T47D (cell line): ENCODE results near the gene SPINK5.
"Not testable (repeated sequence)": the region's sequence is repeated elsewhere in the genome, so short reads cannot be mapped to it uniquely, and the experiment has no call there.

Source experiments
- DNase-seq, 2 experiments: peaks; one replicate each; pipeline versions ENCODE4 v3.0.0 to v3.0.0-alpha.2; 2011 to 2012; ENCODE audit warnings: low read depth in 1 of 2, low spot score in 1 of 2
- JUND ChIP-seq: IDR thresholded peaks from 2 replicates; pipeline ENCODE4 v1.6.1; 2012; ENCODE audit warnings: low read depth
- in situ Hi-C: cut with HindIII; loops from 2 replicates; pipeline ENCODE4 v1.10.0; 2016; ENCODE audit warnings: low sequenced_read_pairs, low pct_unique_long_range_greater_than_20kb

SPINK5 gene, protein sequence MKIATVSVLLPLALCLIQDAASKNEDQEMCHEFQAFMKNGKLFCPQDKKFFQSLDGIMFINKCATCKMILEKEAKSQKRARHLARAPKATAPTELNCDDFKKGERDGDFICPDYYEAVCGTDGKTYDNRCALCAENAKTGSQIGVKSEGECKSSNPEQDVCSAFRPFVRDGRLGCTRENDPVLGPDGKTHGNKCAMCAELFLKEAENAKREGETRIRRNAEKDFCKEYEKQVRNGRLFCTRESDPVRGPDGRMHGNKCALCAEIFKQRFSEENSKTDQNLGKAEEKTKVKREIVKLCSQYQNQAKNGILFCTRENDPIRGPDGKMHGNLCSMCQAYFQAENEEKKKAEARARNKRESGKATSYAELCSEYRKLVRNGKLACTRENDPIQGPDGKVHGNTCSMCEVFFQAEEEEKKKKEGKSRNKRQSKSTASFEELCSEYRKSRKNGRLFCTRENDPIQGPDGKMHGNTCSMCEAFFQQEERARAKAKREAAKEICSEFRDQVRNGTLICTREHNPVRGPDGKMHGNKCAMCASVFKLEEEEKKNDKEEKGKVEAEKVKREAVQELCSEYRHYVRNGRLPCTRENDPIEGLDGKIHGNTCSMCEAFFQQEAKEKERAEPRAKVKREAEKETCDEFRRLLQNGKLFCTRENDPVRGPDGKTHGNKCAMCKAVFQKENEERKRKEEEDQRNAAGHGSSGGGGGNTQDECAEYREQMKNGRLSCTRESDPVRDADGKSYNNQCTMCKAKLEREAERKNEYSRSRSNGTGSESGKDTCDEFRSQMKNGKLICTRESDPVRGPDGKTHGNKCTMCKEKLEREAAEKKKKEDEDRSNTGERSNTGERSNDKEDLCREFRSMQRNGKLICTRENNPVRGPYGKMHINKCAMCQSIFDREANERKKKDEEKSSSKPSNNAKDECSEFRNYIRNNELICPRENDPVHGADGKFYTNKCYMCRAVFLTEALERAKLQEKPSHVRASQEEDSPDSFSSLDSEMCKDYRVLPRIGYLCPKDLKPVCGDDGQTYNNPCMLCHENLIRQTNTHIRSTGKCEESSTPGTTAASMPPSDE

DNA sequence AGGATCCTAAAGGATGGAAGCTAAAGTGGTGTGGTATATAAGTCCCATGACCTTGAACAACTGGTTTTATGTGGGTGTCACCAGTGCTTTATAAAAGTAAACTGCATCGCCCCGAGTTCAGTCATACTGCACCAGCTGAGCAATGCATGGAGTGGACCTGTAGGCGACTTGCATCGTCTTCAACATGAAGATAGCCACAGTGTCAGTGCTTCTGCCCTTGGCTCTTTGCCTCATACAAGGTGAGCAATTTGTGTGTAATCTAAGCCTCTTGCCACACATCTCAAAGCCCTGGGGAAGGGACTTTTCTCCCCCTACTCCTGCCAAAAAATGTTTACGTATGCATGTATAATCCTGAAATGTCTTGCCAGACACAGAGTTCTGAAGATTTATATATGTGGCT lies at the start of gene SPINK5:
Gene SPINK5, plus strand, starts transcription at position 120 of the 400 bp plus-strand sequence. Its CDS starts 65 bp downstream, at position 185.
- DNase-seq: no peak
- in situ Hi-C loops: no loop called here
- TF ChIP-seq JUND: no peak

DNA sequence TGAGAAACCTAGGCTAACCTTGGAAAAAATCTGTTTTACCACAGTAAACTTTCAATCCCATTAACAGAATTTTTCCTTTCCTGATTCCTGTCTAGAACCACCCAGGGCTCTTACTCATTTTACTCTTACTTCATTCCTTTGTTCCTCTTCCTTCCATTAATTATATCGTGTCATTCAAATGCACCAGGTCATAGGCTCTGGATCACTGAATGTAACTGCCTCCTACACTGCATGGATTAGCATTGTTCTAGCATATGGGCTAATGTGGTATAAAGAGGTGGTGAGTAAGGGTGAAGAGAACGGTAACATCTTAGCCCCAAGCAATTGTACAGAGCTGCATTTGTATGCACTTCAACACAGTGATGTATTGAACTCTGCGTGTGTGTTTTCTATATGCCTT lies 49.5 kb upstream of the SPINK5 start:
- in situ Hi-C loops: no loop called here
- no peak for DNase-seq
- TF ChIP-seq JUND: no peak

DNA sequence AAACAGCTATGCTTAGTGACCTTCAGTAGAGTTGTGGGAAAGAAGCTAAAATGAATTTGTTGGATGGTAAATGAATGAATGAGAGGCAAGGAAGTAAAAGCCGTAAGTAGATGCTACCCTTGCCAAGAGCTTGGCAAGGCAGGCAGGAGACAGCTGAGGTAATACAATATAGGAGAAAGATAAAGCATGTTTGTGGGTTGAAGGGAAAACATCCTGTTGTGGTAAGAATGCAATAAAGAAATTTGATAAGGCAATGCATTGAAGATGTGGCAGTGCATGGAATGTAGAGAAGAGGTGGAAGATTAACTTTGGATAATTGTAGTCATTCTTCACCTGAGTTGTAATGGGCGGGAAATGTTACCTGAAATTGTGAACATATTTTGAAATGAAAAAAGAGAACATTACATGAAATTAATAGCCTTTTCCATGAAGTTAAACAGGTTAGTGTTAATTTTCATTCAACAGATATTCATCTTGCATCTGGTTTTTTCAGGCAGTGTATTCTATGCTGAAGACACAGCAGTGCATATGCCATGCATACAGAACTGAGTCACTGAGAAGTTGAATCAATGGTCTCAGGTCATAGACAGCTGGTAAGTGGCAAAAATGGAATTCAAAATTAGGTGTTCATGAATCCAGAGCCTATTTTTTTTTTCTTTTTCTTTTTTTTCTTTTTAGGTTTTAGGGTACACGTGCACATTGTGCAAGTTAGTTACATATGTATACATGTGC lies 43.4 kb upstream of the SPINK5 start:
- TF ChIP-seq JUND: no peak
- no peak for DNase-seq
- in situ Hi-C loops: no loop called here

DNA sequence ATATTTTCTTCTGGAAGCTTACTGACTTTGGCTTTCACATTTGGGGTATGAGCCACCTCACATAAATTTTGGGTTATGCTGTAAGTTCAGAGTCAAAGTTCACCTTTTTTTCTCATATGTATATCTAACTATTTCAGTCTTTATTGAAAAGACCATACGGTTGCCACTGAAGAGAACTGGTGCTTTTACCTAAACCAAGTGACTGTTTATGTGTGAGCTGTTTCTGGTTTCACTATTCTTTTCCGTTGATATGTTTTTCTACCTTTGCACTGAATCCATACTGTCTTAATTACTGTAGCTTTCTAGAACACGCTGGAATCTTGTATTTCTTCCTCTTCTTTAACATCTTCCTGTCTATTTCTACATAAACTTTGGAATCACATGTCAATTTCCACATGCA lies 36.3 kb upstream of the SPINK5 start:
- TF ChIP-seq JUND: no peak
- in situ Hi-C loops: no loop called here
- no peak for DNase-seq

DNA sequence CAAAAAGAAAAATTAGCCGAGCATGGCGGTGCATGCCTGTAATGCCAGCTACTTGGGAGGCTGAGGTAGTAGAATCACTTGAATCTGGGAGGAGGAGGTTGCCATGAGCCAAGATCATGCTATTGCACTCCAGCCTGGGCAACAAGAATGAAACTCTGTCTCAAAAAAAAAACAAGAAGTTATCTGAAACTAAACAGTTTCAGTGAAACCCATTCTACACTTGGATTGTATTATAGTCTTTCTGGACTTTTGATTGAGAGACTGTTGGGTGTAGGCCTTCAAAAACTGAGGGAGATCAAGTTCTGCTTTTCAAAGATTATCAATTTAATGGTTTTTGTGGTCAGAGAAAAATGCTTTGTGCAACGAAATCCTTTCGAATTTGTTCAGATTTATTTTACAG lies 34.6 kb upstream of the SPINK5 start:
- TF ChIP-seq JUND: no peak
- in situ Hi-C loops: no loop called here
- DNase-seq: no peak

DNA sequence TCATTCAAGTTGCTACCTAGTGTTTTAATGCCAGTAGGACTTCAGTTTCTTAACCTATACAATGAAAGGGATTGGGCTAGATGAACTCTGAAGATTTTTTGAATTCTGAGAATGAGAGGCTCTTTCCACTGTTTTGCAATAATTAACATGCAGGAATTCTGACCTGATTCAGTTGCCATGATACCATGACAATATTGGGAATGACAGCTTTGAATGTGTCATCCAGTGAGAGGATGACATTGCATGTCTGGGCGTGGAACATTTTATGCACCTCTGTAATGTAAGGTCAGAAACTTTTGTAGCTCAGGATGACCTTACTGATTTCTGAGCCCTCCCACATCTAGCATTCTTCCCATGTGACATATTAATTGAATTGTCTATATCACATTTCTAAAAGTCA lies 30.6 kb upstream of the SPINK5 start:
- peak in 1 of 2 experiments; percentile 17 for DNase-seq
- TF ChIP-seq JUND: no peak
- in situ Hi-C loops: no loop called here

DNA sequence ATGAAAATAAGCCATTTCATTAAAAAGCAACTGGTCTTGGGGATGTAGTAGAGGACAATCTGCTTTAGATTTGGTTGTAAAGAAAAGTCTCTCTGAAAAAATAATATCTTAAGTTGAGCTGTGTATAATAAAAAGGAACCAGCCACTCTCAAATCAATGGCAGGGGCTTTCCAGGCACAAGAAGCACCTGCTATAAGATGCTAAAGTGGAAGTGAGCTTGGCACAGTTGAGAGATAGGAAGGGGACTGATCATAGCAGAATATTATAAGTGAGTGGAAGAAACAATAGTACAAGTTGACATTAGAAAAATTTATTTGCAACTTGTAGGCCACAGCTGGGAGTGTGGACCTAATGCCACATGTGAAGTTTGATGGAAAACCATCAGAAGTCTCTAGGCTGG lies 28.1 kb upstream of the SPINK5 start:
- in situ Hi-C loops: no loop called here
- no peak for DNase-seq
- no peak for TF ChIP-seq JUND

DNA sequence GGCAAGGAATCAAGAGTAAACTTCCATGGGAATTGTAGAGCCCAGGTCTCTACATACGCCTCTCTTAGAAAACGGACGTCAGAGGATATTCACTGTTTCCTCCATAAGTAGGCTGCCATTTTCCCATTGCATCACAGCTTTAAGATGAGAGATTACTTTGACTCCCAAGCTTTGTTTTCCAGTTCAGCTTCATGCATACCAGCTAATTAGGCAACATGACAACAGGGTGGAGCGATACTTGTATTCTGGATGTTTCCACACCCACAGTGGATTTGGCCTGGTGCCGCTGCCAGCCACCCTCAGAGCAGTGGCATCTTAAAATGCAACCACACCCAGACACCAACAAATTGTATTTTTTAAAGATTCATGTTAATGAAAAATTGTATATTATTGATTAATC lies 20.9 kb upstream of the SPINK5 start:
- in situ Hi-C loops: no loop called here
- no peak for DNase-seq
- TF ChIP-seq JUND: no peak

DNA sequence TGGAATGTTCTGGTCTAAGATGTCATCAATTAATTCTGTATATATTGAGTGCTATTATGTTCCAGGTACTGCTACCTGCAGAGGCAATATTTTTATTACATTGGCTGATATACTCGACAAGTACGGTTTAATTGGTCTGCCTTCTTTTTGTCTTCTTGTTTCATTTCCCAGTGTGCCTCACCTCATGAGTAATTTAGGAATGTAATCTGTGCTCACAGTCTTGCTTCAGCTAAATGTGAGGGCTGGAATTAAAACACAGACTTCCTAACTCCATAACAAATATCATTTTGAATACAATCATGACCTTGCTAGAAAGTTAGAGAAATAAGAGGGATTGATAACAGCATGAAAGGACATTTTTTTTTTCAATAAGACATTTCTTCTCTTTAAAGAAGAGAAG lies 20.1 kb upstream of the SPINK5 start:
- no peak for DNase-seq
- no peak for TF ChIP-seq JUND
- in situ Hi-C loops: no loop called here

DNA sequence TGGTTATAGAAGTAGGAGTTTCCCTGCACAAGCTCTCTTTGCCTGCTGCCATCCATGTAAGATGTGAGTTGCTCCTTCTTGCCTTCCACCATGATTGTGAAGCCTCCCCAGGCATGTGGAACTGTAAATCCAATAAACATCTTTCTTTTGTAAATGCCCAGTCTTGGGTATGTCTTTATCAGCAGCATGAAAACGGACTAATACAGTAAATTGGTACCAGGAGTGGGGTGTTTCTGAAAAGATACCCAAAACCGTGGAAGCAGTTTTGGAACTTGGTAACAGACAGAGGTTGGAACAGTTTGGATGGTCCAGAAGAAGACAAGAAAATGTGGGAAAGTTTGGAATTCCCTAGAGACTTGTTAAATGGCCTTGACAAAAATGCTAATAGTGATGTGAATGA lies 8.6 kb upstream of the SPINK5 start:
- in situ Hi-C loops, DNase-seq: not testable (repeated sequence)

DNA sequence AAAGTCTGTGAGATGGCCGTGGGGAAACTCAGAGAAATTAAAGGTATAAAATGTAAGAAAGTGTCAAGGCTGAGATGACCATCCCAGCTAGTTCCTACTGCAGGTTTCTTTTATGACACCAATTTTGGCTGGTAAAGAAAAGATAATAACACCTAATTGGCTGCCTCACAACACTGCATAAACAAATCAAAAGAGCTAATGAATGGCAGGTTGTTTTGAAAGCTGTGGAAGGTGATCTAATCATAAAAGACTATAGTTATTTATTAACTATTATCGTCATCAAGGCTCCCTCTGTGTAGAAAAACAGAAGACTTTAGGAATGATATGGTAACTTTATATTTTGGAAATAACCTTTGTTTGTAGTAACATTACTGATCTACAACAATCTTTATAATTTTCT lies 3.5 kb upstream of the SPINK5 start:
- TF ChIP-seq JUND: no peak

DNA sequence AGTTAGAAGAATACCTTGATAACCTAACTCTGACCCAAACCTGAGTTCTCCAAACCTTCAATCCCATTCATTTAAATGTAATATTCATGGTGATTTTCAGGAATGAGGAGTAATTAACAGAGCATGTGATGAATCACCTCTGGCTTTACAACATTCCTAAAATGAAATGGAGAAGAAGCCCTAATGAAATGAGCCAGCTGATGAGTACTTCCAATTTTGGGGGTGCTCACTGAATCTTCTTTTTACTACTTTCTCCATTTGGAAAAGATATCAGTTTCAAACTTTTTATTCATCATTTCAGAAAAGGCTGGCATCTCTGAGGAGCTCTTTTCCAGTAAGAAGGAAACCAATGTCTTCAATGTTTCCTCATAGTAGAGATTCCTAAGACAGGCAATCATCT lies 2.9 kb upstream of the SPINK5 start:
- in situ Hi-C loops: no loop called here
- no peak for DNase-seq
- TF ChIP-seq JUND: no peak

More for the DNA sequence above, 3.5 kb upstream of the SPINK5 start:
- DNase-seq: no peak
- in situ Hi-C loops: no loop called here
